ENCODE measurements around the gene TTC39B. TPM values are rescaled to one million over a fixed set of nuclear protein-coding genes. Genes with fewer than 3 reads are reported as not detected.

The TTC39B gene
- total RNA-seq, 3 donors from 2014 or later, result 6.2 to 14.8 (median 14.4) TPM

DNA sequence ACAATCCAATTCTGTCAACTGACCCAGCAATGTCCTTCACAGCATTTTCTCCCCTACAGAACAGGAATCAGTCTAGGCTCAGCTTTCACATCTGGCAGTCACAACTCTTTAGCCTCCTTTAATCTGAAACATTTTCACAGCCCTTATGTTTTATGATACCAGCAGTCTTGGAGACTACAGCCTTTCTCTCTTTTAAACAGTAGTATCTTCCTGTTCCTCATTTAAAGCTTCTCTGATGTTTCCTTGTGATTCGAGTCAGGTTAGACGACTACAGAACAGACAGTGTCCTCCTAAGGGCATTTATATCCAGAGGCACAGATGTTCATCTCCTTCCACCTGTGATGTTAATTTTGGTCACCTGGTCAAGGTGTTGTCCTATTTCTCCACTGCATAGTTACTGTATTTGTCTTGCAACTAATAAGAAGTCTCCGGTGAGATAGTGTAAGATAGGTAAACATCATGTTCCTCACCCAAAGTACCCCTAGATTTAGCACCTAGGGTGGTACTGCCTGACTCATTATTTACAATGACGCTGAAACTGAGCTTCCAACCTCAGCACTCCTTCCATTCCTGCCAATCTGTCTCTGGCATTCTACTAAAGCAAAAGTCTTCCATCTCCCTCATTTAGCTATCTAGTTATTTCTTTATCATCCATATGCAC, 20.7 kb downstream of the TTC39B start:
- Histone ChIP-seq H3K4me3 (no peak overlapping the region), H3K9me3 (no peaks in the 10 kb centered on the region), H3K27ac (no peak overlapping the region), H3K4me1 (no peaks in the 10 kb centered on the region), H3K27me3 (no peaks in the 10 kb centered on the region), H3K36me3 (no peaks in the 10 kb centered on the region)
- intact Hi-C loops (cut with DNase I; ENCODE audit: low total_unique reads), result no loop called here
- TF ChIP-seq POLR2A (IDR thresholded peaks at IDR 0.05) (no peak), POLR2AphosphoS5 (IDR thresholded peaks at IDR 0.05) (no peak)
- TF ChIP-seq, protein P1, sequence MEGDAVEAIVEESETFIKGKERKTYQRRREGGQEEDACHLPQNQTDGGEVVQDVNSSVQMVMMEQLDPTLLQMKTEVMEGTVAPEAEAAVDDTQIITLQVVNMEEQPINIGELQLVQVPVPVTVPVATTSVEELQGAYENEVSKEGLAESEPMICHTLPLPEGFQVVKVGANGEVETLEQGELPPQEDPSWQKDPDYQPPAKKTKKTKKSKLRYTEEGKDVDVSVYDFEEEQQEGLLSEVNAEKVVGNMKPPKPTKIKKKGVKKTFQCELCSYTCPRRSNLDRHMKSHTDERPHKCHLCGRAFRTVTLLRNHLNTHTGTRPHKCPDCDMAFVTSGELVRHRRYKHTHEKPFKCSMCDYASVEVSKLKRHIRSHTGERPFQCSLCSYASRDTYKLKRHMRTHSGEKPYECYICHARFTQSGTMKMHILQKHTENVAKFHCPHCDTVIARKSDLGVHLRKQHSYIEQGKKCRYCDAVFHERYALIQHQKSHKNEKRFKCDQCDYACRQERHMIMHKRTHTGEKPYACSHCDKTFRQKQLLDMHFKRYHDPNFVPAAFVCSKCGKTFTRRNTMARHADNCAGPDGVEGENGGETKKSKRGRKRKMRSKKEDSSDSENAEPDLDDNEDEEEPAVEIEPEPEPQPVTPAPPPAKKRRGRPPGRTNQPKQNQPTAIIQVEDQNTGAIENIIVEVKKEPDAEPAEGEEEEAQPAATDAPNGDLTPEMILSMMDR (IDR thresholded peaks at IDR 0.05), result no peak
- no peak for DNase-seq (ENCODE audit: low spot score in 2 of 2)

DNA sequence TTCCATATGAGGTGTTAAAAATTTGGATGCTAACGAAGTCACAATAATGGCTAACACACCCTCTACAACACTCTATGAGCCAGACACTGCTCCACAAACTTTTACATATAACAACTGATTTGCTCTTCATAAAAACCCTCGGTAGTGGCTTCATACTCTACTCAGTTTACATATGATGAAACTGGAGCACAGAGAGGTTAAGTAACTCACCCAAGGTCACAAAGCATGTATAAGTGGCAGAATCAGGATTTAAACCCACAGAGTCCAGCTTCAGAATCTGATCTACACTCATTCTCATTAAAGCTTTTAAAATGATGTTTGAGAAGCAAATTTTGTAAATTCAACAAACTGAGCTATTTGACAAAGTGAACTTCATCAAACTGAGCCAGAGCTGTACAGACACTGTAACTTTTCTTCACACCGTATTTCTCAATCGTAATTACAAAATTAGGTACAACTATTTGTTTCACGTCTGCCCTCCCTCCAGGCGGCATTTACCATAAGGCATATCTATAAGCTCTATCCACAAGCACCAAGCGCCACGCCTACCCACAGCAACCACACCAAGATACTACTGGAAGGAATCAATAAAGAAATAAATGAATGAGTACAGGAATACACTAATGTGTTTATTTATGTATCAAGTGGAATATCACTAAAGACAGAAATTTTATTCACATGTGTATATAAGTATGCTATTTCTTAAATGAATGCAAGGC, 24.3 kb downstream of the TTC39B start:
- H3K4me3 ChIP-seq, result no peak overlapping the region
- intact Hi-C loops (cut with DNase I; ENCODE audit: low total_unique reads), result no loop called here
- DNase-seq (ENCODE audit: low spot score in 2 of 2), result no peak
- no peak overlapping the region for H3K27ac ChIP-seq
- no peaks in the 10 kb centered on the region for H3K36me3 ChIP-seq
- no peaks in the 10 kb centered on the region for H3K4me1 ChIP-seq
- H3K9me3 ChIP-seq, result no peaks in the 10 kb centered on the region
- no peaks in the 10 kb centered on the region for H3K27me3 ChIP-seq
- TF ChIP-seq POLR2AphosphoS5 (IDR thresholded peaks at IDR 0.05), result no peak
- TF ChIP-seq, protein P1 (IDR thresholded peaks at IDR 0.05), result no peak

DNA sequence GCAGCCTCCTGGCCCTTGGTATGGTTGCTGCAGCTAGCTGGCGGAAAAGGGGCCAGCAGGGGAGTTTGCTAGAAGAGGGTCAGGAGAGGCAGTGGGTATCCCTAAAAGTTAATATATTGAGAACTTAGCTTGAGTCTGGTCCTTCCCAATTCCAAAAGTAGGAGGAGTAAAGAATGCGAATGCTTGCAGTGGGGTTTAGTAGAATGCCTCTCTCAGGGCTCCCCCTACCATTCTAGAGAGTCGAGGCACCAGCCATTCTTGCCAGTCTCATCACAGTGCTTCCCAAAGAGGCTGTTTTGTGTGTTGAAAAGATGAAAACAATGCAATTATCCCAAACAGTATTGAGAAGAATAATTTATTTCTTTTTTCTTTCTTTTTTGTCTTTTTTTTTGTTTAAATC, 26.4 kb downstream of the TTC39B start:
- intact Hi-C loops (cut with DNase I; ENCODE audit: low total_unique reads), result no loop called here
- Histone ChIP-seq H3K27me3 (no peaks in the 10 kb centered on the region), H3K4me3 (no peak overlapping the region), H3K9me3 (no peaks in the 10 kb centered on the region), H3K4me1 (no peaks in the 10 kb centered on the region), H3K36me3 (no peaks in the 10 kb centered on the region), H3K27ac (no peak overlapping the region)
- no peak for TF ChIP-seq POLR2AphosphoS5 (IDR thresholded peaks at IDR 0.05)
- no peak for TF ChIP-seq POLR2A (IDR thresholded peaks at IDR 0.05)
- TF ChIP-seq, protein P1 (IDR thresholded peaks at IDR 0.05), result no peak
- DNase-seq (ENCODE audit: low spot score in 2 of 2), result no peak

DNA sequence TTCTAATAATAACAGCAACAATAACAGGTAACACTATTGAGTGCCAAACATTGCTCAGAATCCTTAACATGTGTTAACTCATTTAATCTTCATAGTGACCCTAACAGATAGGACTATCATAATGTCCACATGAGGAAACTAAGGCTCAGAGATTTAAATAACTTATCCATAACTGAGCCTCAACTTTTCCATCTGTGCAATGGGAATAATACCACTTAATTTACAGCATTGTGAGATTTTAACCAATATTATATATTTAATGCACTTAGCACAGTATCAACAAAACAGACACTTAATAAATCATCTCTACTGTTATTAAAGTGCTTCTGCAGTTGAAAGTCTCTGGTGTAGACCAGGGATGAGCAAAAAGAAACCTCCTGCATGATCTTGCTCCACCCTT, 28.2 kb downstream of the TTC39B start:
- DNase-seq (ENCODE audit: low spot score in 2 of 2), result no peak
- H3K27me3 ChIP-seq, result no peaks in the 10 kb centered on the region
- no peaks in the 10 kb centered on the region for H3K9me3 ChIP-seq
- no peak overlapping the region for H3K4me3 ChIP-seq
- H3K36me3 ChIP-seq, result no peaks in the 10 kb centered on the region
- no peaks in the 10 kb centered on the region for H3K4me1 ChIP-seq
- no peak overlapping the region for H3K27ac ChIP-seq
- intact Hi-C loops (cut with DNase I; ENCODE audit: low total_unique reads), result no loop called here
- TF ChIP-seq POLR2A (IDR thresholded peaks at IDR 0.05), result no peak
- TF ChIP-seq POLR2AphosphoS5 (IDR thresholded peaks at IDR 0.05), result no peak
- TF ChIP-seq, protein P1 (IDR thresholded peaks at IDR 0.05), result no peak

DNA sequence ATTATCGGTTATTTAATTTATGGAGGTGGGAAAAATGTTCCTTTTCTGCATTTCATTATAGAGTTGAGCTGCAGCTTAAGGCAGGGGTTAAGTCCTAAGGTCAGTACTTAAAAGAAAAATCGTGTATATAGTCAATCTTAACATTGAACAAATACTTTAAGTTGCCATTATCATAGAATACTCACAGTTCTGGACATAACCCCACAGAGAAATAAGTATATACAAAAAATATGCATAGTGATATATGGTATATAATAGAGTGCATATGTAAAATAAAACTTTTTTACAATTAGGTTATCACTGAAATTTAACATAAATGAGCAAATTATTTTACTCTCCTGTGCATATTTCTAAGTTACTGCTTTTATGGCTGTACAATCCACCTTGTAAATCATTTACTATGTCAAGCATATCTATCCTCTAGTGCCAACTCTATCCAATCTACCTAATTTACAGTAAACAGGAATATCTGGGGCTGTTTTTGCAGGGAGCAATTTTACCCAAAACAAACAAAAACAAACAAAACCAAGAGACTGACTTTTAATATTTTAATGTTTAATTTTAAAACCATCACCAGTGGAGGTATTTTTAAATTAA, 28.8 kb downstream of the TTC39B start:
- Histone ChIP-seq H3K36me3 (no peaks in the 10 kb centered on the region), H3K4me1 (no peaks in the 10 kb centered on the region), H3K9me3 (no peaks in the 10 kb centered on the region), H3K27me3 (no peaks in the 10 kb centered on the region), H3K27ac (no peak overlapping the region), H3K4me3 (no peak overlapping the region)
- DNase-seq (ENCODE audit: low spot score in 2 of 2), result no peak
- intact Hi-C loops (cut with DNase I; ENCODE audit: low total_unique reads), result no loop called here
- no peak for TF ChIP-seq POLR2A (IDR thresholded peaks at IDR 0.05)
- TF ChIP-seq, protein P1 (IDR thresholded peaks at IDR 0.05), result no peak
- TF ChIP-seq POLR2AphosphoS5 (IDR thresholded peaks at IDR 0.05), result no peak
